Measurements from ENCODE around the gene SLFN12L. TPM values are rescaled to one million over a fixed set of nuclear protein-coding genes. Genes with fewer than 3 reads are reported as not detected.

Gene SLFN12L
- total RNA-seq, 2 donors from 2014 or later: not detected

- peaks cover 7% of the 10 kb centered on the region for H3K4me1 Mint-ChIP-seq
- H3K4me3 Mint-ChIP-seq: no peak overlapping the region
- H3K27ac ChIP-seq (ENCODE audit: low read depth, low read length): no peak overlapping the region
- no peak overlapping the region for H3K9ac ChIP-seq (ENCODE audit: extremely low read depth, low read length, poor library complexity, severe bottlenecking)
- peaks cover 34% of the 10 kb centered on the region for H3K36me3 ChIP-seq (ENCODE audit: control insufficient read depth, insufficient read depth, low read length)
- H3K9me3 ChIP-seq (ENCODE audit: control insufficient read depth, low read length): no peaks in the 10 kb centered on the region
- no peaks in the 10 kb centered on the region for H3K27me3 Mint-ChIP-seq (ENCODE audit: insufficient read depth)
- H3K4me3 ChIP-seq (ENCODE audit: low read length): no peak overlapping the region
- H3K27me3 ChIP-seq (ENCODE audit: control insufficient read depth, insufficient read depth, low read length, poor library complexity, severe bottlenecking): no peaks in the 10 kb centered on the region
- H3K4me1 ChIP-seq (ENCODE audit: control insufficient read depth, insufficient read depth, low read length): no peaks in the 10 kb centered on the region
- WGBS, 2 experiments (ENCODE audit: insufficient coverage in 1 of 2, insufficient read length in 1 of 2): 97 to 100% methylated on average over 3 of the region's 3 CpGs
- no peak overlapping the region for H3K27ac Mint-ChIP-seq
- no peaks in the 10 kb centered on the region for H3K36me3 Mint-ChIP-seq (ENCODE audit: low read depth)
- no peaks in the 10 kb centered on the region for H3K9me3 Mint-ChIP-seq
- no peak for DNase-seq
- TF ChIP-seq, protein P1, sequence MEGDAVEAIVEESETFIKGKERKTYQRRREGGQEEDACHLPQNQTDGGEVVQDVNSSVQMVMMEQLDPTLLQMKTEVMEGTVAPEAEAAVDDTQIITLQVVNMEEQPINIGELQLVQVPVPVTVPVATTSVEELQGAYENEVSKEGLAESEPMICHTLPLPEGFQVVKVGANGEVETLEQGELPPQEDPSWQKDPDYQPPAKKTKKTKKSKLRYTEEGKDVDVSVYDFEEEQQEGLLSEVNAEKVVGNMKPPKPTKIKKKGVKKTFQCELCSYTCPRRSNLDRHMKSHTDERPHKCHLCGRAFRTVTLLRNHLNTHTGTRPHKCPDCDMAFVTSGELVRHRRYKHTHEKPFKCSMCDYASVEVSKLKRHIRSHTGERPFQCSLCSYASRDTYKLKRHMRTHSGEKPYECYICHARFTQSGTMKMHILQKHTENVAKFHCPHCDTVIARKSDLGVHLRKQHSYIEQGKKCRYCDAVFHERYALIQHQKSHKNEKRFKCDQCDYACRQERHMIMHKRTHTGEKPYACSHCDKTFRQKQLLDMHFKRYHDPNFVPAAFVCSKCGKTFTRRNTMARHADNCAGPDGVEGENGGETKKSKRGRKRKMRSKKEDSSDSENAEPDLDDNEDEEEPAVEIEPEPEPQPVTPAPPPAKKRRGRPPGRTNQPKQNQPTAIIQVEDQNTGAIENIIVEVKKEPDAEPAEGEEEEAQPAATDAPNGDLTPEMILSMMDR (conservative IDR thresholded peaks at IDR 0.05): no peak
Measured at GRCh38 chr17:35575759-35576158, 38.3 kb upstream of the SLFN12L start.

GRCh38 chr17:35569405-35569804 is 31.9 kb upstream of the SLFN12L start:
- Histone ChIP-seq H3K27ac (ENCODE audit: low read depth, low read length) (no peak overlapping the region), H3K27me3 (ENCODE audit: control insufficient read depth, insufficient read depth, low read length, poor library complexity, severe bottlenecking) (peaks cover 27% of the 10 kb centered on the region), H3K4me3 (ENCODE audit: low read length) (peak overlapping the region; percentile 97), H3K36me3 (ENCODE audit: control insufficient read depth, insufficient read depth, low read length) (peaks cover 15% of the 10 kb centered on the region), H3K9ac (ENCODE audit: extremely low read depth, low read length, poor library complexity, severe bottlenecking) (no peak overlapping the region), H3K4me1 (ENCODE audit: control insufficient read depth, insufficient read depth, low read length) (no peaks in the 10 kb centered on the region), H3K9me3 (ENCODE audit: control insufficient read depth, low read length) (no peaks in the 10 kb centered on the region)
- no peak for DNase-seq
- 90 to 95% methylated on average over 2 of the region's 2 CpGs for WGBS, 2 experiments (ENCODE audit: insufficient coverage in 1 of 2, insufficient read length in 1 of 2)
- H3K27me3 Mint-ChIP-seq (ENCODE audit: insufficient read depth): peaks cover 27% of the 10 kb centered on the region
- peak overlapping the region; percentile 92 for H3K4me3 Mint-ChIP-seq
- H3K4me1 Mint-ChIP-seq: peaks cover 13% of the 10 kb centered on the region
- TF ChIP-seq, protein P1 (conservative IDR thresholded peaks at IDR 0.05): no peak
- H3K9me3 Mint-ChIP-seq: no peaks in the 10 kb centered on the region
- peaks cover 1% of the 10 kb centered on the region for H3K36me3 Mint-ChIP-seq (ENCODE audit: low read depth)
- no peak overlapping the region for H3K27ac Mint-ChIP-seq

DNA sequence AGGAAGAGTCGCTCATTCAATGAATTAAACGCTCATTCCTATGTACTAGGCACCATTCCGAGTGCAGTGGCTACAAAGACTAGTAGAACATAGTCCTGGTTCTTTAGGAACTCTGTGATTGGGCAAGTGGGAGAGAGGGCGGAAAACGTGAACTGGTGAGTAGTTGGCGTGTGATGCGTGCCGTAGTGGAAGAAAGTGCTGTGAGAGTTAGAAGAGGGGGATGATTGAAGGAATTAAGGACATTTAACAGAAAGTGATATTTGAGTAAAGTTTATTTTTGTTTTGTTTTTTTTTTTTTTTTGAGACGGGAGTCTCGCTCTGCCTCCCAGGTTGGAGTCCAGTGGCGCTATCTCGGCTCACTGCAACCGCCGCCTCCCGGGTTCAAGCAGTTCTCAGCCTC is 31.1 kb upstream of the SLFN12L start:
- Histone ChIP-seq H3K36me3 (ENCODE audit: control insufficient read depth, insufficient read depth, low read length) (peaks cover 8% of the 10 kb centered on the region), H3K27me3 (ENCODE audit: control insufficient read depth, insufficient read depth, low read length, poor library complexity, severe bottlenecking) (peaks cover 35% of the 10 kb centered on the region), H3K4me1 (ENCODE audit: control insufficient read depth, insufficient read depth, low read length) (no peaks in the 10 kb centered on the region), H3K4me3 (ENCODE audit: low read length) (peak overlapping the region; percentile 97), H3K9me3 (ENCODE audit: control insufficient read depth, low read length) (no peaks in the 10 kb centered on the region), H3K27ac (ENCODE audit: low read depth, low read length) (no peak overlapping the region), H3K9ac (ENCODE audit: extremely low read depth, low read length, poor library complexity, severe bottlenecking) (peak overlapping the region; percentile 85)
- WGBS, 2 experiments (ENCODE audit: insufficient coverage in 1 of 2, insufficient read length in 1 of 2): 22 to 31% methylated on average over 14 to 15 of the region's 15 CpGs
- H3K9me3 Mint-ChIP-seq: no peaks in the 10 kb centered on the region
- peaks cover 35% of the 10 kb centered on the region for H3K27me3 Mint-ChIP-seq (ENCODE audit: insufficient read depth)
- peak overlapping the region; percentile 92 for H3K4me3 Mint-ChIP-seq
- DNase-seq: peak; percentile 63
- H3K4me1 Mint-ChIP-seq: peaks cover 13% of the 10 kb centered on the region
- peaks cover 1% of the 10 kb centered on the region for H3K36me3 Mint-ChIP-seq (ENCODE audit: low read depth)
- TF ChIP-seq, protein P1 (conservative IDR thresholded peaks at IDR 0.05): no peak
- H3K27ac Mint-ChIP-seq: peak overlapping the region; percentile 99
